Activated CD4-positive, alpha-beta T cell treated with anti-CD3 and anti-CD28 coated beads, Interleukin-2, amount 10 ng/mL, durations not matched to agents 24 days and 14 days (primary cell): ENCODE results near the gene WIPF3. TPM values are rescaled to one million over a fixed set of nuclear protein-coding genes. Genes with fewer than 3 reads are reported as not detected.

ENCODE experiments used
- DNase-seq: peaks from one replicate; pipeline ENCODE4 v3.0.0; 2022
- H3K27ac Mint-ChIP-seq: one replicate; pipeline ENCODE4 v1.8.0; 2022; ENCODE audit warnings: mild to moderate bottlenecking, mixed read lengths
- H3K27me3 Mint-ChIP-seq: one replicate; pipeline ENCODE4 v1.8.0; 2022; ENCODE audit warnings: mixed read lengths
- H3K36me3 Mint-ChIP-seq: one replicate; pipeline ENCODE4 v1.8.0; 2022; ENCODE audit warnings: low read depth, mild to moderate bottlenecking, mixed read lengths
- H3K4me1 Mint-ChIP-seq: one replicate; pipeline ENCODE4 v1.8.0; 2021; ENCODE audit warnings: mixed read lengths
- H3K4me3 Mint-ChIP-seq: one replicate; pipeline ENCODE4 v1.8.0; 2022; ENCODE audit warnings: mild to moderate bottlenecking, moderate library complexity, mixed read lengths
- H3K9me3 Mint-ChIP-seq: one replicate; pipeline ENCODE4 v1.8.0; 2021; ENCODE audit warnings: mixed read lengths
- intact Hi-C: fragments of 100-400 bp; cut with micrococcal nuclease; formaldehyde crosslinking; loops from one replicate; pipeline ENCODE4 v1.15.1; 2023
- total RNA-seq: library from RNA; stranded (reverse); gene quantifications from 2 replicates; pipeline ENCODE4 v1.2.3, GENCODE V29; 2022

The WIPF3 gene
- total RNA-seq, 1 donor from 2014 or later: not detected

GRCh38 chr7:29861884-29862283, 55.6 kb downstream of the WIPF3 start:
- Mint-ChIP-seq H3K36me3 (no peaks in the 10 kb centered on the region), H3K4me3 (no peak overlapping the region), H3K27ac (no peak overlapping the region), H3K27me3 (peaks cover 8% of the 10 kb centered on the region), H3K9me3 (no peaks in the 10 kb centered on the region), H3K4me1 (no peaks in the 10 kb centered on the region)
- no peak for DNase-seq
- intact Hi-C loops: no loop called here

- DNase-seq: no peak
- no peak overlapping the region for H3K4me3 Mint-ChIP-seq
- peaks cover 5% of the 10 kb centered on the region for H3K27me3 Mint-ChIP-seq
- H3K4me1 Mint-ChIP-seq: no peaks in the 10 kb centered on the region
- H3K9me3 Mint-ChIP-seq: no peaks in the 10 kb centered on the region
- no peak overlapping the region for H3K27ac Mint-ChIP-seq
- no peaks in the 10 kb centered on the region for H3K36me3 Mint-ChIP-seq
- intact Hi-C loops: no loop called here
These were observed 58.3 kb downstream of the WIPF3 start for GRCh38 chr7:29864656-29865055.

GRCh38 chr7:29865526-29865925, 59.2 kb downstream of the WIPF3 start:
- no peaks in the 10 kb centered on the region for H3K4me1 Mint-ChIP-seq
- H3K9me3 Mint-ChIP-seq: no peaks in the 10 kb centered on the region
- peaks cover 8% of the 10 kb centered on the region for H3K27me3 Mint-ChIP-seq
- H3K27ac Mint-ChIP-seq: no peak overlapping the region
- no peak overlapping the region for H3K4me3 Mint-ChIP-seq
- intact Hi-C loops: no loop called here
- no peaks in the 10 kb centered on the region for H3K36me3 Mint-ChIP-seq
- DNase-seq: no peak

- H3K36me3 Mint-ChIP-seq: no peaks in the 10 kb centered on the region
- H3K4me3 Mint-ChIP-seq: no peak overlapping the region
- intact Hi-C loops: no loop called here
- H3K27me3 Mint-ChIP-seq: peaks cover 6% of the 10 kb centered on the region
- no peaks in the 10 kb centered on the region for H3K4me1 Mint-ChIP-seq
- no peak for DNase-seq
- no peak overlapping the region for H3K27ac Mint-ChIP-seq
- no peaks in the 10 kb centered on the region for H3K9me3 Mint-ChIP-seq
These were observed 60.2 kb downstream of the WIPF3 start for GRCh38 chr7:29866490-29866930.

GRCh38 chr7:29871787-29872398, 65.6 kb downstream of the WIPF3 start:
- Mint-ChIP-seq H3K4me3 (no peak overlapping the region), H3K9me3 (no peaks in the 10 kb centered on the region), H3K36me3 (no peaks in the 10 kb centered on the region), H3K4me1 (no peaks in the 10 kb centered on the region), H3K27me3 (peaks cover 3% of the 10 kb centered on the region), H3K27ac (no peak overlapping the region)
- DNase-seq: no peak
- intact Hi-C loops: no loop called here

GRCh38 chr7:29873644-29874294, 67.5 kb downstream of the WIPF3 start:
- Mint-ChIP-seq H3K36me3 (no peaks in the 10 kb centered on the region), H3K9me3 (no peaks in the 10 kb centered on the region), H3K4me3 (no peak overlapping the region), H3K4me1 (no peaks in the 10 kb centered on the region), H3K27ac (no peak overlapping the region), H3K27me3 (peaks cover 10% of the 10 kb centered on the region)
- intact Hi-C loops: no loop called here
- no peak for DNase-seq

- H3K9me3 Mint-ChIP-seq: no peaks in the 10 kb centered on the region
- intact Hi-C loops: no loop called here
- H3K4me1 Mint-ChIP-seq: no peaks in the 10 kb centered on the region
These were observed 69.4 kb downstream of the WIPF3 start for GRCh38 chr7:29875741-29876140.

GRCh38 chr7:29877196-29877595, 70.9 kb downstream of the WIPF3 start:
- intact Hi-C loops: no loop called here
- no peaks in the 10 kb centered on the region for H3K4me1 Mint-ChIP-seq
- no peak for DNase-seq
- peaks cover 10% of the 10 kb centered on the region for H3K27me3 Mint-ChIP-seq
- H3K9me3 Mint-ChIP-seq: no peaks in the 10 kb centered on the region
- H3K27ac Mint-ChIP-seq: no peak overlapping the region
- no peak overlapping the region for H3K4me3 Mint-ChIP-seq
- no peaks in the 10 kb centered on the region for H3K36me3 Mint-ChIP-seq

More at GRCh38 chr7:29875741-29876140, 69.4 kb downstream of the WIPF3 start:
- no peak overlapping the region for H3K27ac Mint-ChIP-seq
- no peak overlapping the region for H3K4me3 Mint-ChIP-seq
- DNase-seq: no peak
- H3K27me3 Mint-ChIP-seq: peaks cover 8% of the 10 kb centered on the region
- no peaks in the 10 kb centered on the region for H3K36me3 Mint-ChIP-seq

GRCh38 chr7:29878081-29878688, 71.9 kb downstream of the WIPF3 start:
- H3K27me3 Mint-ChIP-seq: peaks cover 11% of the 10 kb centered on the region
- H3K4me3 Mint-ChIP-seq: no peak overlapping the region
- H3K9me3 Mint-ChIP-seq: no peaks in the 10 kb centered on the region
- H3K36me3 Mint-ChIP-seq: no peaks in the 10 kb centered on the region
- no peaks in the 10 kb centered on the region for H3K4me1 Mint-ChIP-seq
- peak; percentile 59 for DNase-seq
- no peak overlapping the region for H3K27ac Mint-ChIP-seq
- intact Hi-C loops: no loop called here

GRCh38 chr7:29879609-29880008, 73.3 kb downstream of the WIPF3 start:
- Mint-ChIP-seq H3K4me3 (no peak overlapping the region), H3K27me3 (peaks cover 16% of the 10 kb centered on the region), H3K4me1 (no peaks in the 10 kb centered on the region), H3K27ac (no peak overlapping the region), H3K9me3 (no peaks in the 10 kb centered on the region), H3K36me3 (no peaks in the 10 kb centered on the region)
- intact Hi-C loops: loop anchor here (5.0 kb wide), 1 partner anchor 183 kb away; no protein-coding TSS in a partner anchor
- DNase-seq: no peak

GRCh38 chr7:29881724-29882123, 75.4 kb downstream of the WIPF3 start:
- Mint-ChIP-seq H3K4me1 (no peaks in the 10 kb centered on the region), H3K4me3 (no peak overlapping the region), H3K9me3 (no peaks in the 10 kb centered on the region), H3K27ac (no peak overlapping the region), H3K36me3 (no peaks in the 10 kb centered on the region), H3K27me3 (peaks cover 23% of the 10 kb centered on the region)
- no peak for DNase-seq
- intact Hi-C loops: loop anchor here (5.0 kb wide), 1 partner anchor 181 kb away; no protein-coding TSS in a partner anchor

GRCh38 chr7:29882481-29882880, 76.2 kb downstream of the WIPF3 start:
- no peaks in the 10 kb centered on the region for H3K36me3 Mint-ChIP-seq
- peaks cover 21% of the 10 kb centered on the region for H3K27me3 Mint-ChIP-seq
- no peaks in the 10 kb centered on the region for H3K9me3 Mint-ChIP-seq
- no peak for DNase-seq
- intact Hi-C loops: loop anchor here (5.0 kb wide), 1 partner anchor 180 kb away; no protein-coding TSS in a partner anchor
- no peaks in the 10 kb centered on the region for H3K4me1 Mint-ChIP-seq
- no peak overlapping the region for H3K27ac Mint-ChIP-seq
- H3K4me3 Mint-ChIP-seq: no peak overlapping the region

GRCh38 chr7:29883462-29884398, 77.4 kb downstream of the WIPF3 start:
- peaks cover 16% of the 10 kb centered on the region for H3K27me3 Mint-ChIP-seq
- H3K27ac Mint-ChIP-seq: no peak overlapping the region
- H3K36me3 Mint-ChIP-seq: no peaks in the 10 kb centered on the region
- no peak overlapping the region for H3K4me3 Mint-ChIP-seq
- DNase-seq: no peak
- no peaks in the 10 kb centered on the region for H3K4me1 Mint-ChIP-seq
- H3K9me3 Mint-ChIP-seq: no peaks in the 10 kb centered on the region
- intact Hi-C loops: loop anchor here (5.0 kb wide), 1 partner anchor 179 kb away; no protein-coding TSS in a partner anchor
